Measurements from ENCODE around the gene UBXN11.

DNA sequence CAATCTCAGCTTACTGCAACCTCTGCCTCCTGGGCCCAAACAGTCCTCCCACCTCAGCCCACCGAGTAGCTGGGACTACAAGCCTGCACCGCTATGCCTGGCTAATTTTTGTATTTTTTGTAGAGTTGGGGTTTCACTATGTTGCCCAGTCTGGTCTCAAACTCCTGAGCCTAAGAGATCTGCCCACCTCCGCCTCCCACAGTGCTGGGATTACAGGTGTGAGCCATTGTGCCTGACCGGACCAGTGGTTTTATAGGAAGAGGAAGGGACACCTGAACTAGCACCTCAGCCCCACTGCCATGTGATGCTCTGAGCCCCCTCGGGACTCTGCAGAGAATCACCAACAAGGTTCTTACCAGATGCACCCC lies 43.4 kb upstream of the UBXN11 start:
- TF ChIP-seq POLR2A (IDR thresholded peaks at IDR 0.05) (no peak), EP300 (IDR thresholded peaks at IDR 0.05) (no peak)
- TF ChIP-seq, protein P1, sequence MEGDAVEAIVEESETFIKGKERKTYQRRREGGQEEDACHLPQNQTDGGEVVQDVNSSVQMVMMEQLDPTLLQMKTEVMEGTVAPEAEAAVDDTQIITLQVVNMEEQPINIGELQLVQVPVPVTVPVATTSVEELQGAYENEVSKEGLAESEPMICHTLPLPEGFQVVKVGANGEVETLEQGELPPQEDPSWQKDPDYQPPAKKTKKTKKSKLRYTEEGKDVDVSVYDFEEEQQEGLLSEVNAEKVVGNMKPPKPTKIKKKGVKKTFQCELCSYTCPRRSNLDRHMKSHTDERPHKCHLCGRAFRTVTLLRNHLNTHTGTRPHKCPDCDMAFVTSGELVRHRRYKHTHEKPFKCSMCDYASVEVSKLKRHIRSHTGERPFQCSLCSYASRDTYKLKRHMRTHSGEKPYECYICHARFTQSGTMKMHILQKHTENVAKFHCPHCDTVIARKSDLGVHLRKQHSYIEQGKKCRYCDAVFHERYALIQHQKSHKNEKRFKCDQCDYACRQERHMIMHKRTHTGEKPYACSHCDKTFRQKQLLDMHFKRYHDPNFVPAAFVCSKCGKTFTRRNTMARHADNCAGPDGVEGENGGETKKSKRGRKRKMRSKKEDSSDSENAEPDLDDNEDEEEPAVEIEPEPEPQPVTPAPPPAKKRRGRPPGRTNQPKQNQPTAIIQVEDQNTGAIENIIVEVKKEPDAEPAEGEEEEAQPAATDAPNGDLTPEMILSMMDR (IDR thresholded peaks at IDR 0.05), result no peak

All from tibial nerve (tissue), 4 donors.